Colonic mucosa (tissue), 4 donors: ENCODE data around the gene COL6A2. TPM values are rescaled to one million over a fixed set of nuclear protein-coding genes. Genes with fewer than 3 reads are reported as not detected.
A peak's percentile ranks its signal among the peaks of the same experiment; 100 is the strongest.
"Not testable (repeated sequence)": the region's sequence is repeated elsewhere in the genome, so short reads cannot be mapped to it uniquely, and the experiment has no call there.

Experiments
- DNase-seq: peaks from one replicate; pipeline ENCODE4 v3.0.0-alpha.2; 2020
- H3K27ac ChIP-seq: fragments of 200-600 bp; one replicate; pipeline ENCODE4 v1.8.0; 2021
- H3K27me3 ChIP-seq: fragments of 200-600 bp; one replicate; pipeline ENCODE4 v1.8.0; 2021
- H3K36me3 ChIP-seq: fragments of 200-600 bp; one replicate; pipeline ENCODE4 v1.8.0; 2021
- H3K4me1 ChIP-seq: fragments of 200-600 bp; one replicate; pipeline ENCODE4 v1.8.0; 2021; ENCODE audit warnings: mild to moderate bottlenecking
- H3K4me3 ChIP-seq: fragments of 200-600 bp; one replicate; pipeline ENCODE4 v1.8.0; 2021
- H3K9ac ChIP-seq, 2 donors: one replicate each; pipeline ENCODE4 v1.7.0; 2013; ENCODE audit warnings: control low read depth in 2 of 2, low read depth in 2 of 2, low read length in 2 of 2
- H3K9me3 ChIP-seq: fragments of 200-600 bp; one replicate; pipeline ENCODE4 v1.8.0; 2021
- intact Hi-C: fragments of 100-400 bp; cut with DNase I; formaldehyde crosslinking; loops from one replicate; pipeline ENCODE4 v1.14.1; 2022
- total RNA-seq, 2 donors: library from RNA; stranded (reverse); fragmentation: NEBNext Ultra II Directional in 1 of 2; extraction: Animal tissue kit (Norgen Biotek cat#: 25700) in 1 of 2; gene quantifications; one replicate each; pipeline ENCODE4 v1.2.1, GENCODE V29; 2021
- TF ChIP-seq, protein P1 (sequence below): fragments of 200-600 bp; IDR thresholded peaks from one replicate; pipeline ENCODE4 v1.8.0; 2022; ENCODE audit warnings: antibody characterized with exemption, mild to moderate bottlenecking
- donor health status: healthy.
- donor health status: DM: no; HTN: no; CAD: no.
- donor health status: DM: no; HTN: no; CAD: no.

Gene COL6A2
- total RNA-seq, 2 donors from 2014 or later, result 55.7 to 190 TPM

DNA sequence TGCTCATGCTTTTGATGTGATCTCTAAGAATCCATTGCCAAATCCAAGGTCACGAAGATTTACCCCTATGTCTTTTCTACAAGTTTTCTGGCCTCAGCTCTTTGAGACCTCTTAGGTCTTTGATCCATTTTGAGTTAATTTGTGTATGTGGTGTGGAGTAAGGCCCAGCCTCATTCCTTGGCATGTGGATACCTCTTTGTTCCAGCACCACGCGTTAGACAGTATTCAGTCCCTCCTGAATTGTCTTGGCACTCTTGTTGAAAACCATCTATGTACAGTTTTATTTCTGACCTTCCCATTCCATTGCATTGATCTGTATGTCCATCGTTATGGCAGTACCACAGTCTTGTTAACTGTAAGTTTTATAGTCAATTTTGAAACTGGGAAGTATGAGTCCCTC, 65.5 kb downstream of the COL6A2 start:
- TF ChIP-seq, protein P1, sequence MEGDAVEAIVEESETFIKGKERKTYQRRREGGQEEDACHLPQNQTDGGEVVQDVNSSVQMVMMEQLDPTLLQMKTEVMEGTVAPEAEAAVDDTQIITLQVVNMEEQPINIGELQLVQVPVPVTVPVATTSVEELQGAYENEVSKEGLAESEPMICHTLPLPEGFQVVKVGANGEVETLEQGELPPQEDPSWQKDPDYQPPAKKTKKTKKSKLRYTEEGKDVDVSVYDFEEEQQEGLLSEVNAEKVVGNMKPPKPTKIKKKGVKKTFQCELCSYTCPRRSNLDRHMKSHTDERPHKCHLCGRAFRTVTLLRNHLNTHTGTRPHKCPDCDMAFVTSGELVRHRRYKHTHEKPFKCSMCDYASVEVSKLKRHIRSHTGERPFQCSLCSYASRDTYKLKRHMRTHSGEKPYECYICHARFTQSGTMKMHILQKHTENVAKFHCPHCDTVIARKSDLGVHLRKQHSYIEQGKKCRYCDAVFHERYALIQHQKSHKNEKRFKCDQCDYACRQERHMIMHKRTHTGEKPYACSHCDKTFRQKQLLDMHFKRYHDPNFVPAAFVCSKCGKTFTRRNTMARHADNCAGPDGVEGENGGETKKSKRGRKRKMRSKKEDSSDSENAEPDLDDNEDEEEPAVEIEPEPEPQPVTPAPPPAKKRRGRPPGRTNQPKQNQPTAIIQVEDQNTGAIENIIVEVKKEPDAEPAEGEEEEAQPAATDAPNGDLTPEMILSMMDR, result no peak
- intact Hi-C loops, result no loop called here
- DNase-seq, result no peak
- Histone ChIP-seq H3K9me3 (no peaks in the 10 kb centered on the region), H3K27me3 (no peaks in the 10 kb centered on the region), H3K36me3 (no peaks in the 10 kb centered on the region), H3K9ac (no peak overlapping the region), H3K4me1 (no peaks in the 10 kb centered on the region), H3K4me3 (no peak overlapping the region), H3K27ac (no peak overlapping the region)

DNA sequence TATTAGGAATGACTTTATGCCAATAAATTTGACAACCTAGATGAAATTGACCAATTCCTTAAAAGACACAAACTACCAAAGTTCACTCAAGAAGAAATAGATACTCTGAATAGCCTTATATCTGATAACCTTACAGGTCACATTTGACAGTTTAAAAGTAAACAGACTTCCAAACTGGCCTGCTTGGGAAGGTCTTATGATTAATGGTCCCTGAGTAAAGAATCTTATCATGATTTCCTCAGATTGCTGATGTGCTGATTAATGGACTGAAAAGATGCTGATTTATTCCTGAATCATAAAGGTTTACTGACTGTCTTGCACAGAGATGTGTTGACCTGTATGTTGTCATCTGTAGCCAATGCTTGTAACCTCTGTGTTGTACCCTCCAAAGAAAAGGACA, 67.2 kb downstream of the COL6A2 start:
- H3K4me3 ChIP-seq, result no peak overlapping the region
- H3K27me3 ChIP-seq, result no peaks in the 10 kb centered on the region
- TF ChIP-seq, protein P1, result no peak
- intact Hi-C loops, result no loop called here
- no peaks in the 10 kb centered on the region for H3K36me3 ChIP-seq
- no peaks in the 10 kb centered on the region for H3K9me3 ChIP-seq
- H3K4me1 ChIP-seq, result no peaks in the 10 kb centered on the region
- H3K9ac ChIP-seq, result no peak overlapping the region
- DNase-seq, result no peak
- no peak overlapping the region for H3K27ac ChIP-seq

DNA sequence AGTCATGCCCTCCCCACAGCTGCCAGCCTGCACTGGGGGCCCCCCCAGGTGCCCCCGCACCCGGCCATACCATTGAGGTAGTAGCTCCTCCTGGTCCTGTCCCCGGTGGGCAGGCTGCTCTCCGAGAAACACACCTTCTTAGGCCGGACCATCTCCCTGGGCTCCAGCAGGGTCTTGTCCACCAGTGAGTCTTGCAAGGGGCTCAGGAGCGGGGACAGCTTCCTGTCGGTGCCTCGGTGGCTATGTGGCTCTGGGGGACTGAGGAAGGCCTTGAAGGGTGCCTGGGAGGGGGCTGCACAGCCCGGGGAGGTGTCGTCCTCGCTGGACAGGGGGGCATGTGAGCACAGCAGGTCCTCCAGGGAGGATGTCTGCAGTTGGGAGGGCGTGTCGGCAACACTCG, 70.3 kb downstream of the COL6A2 start:
- Histone ChIP-seq H3K9me3 (no peaks in the 10 kb centered on the region), H3K27me3 (no peaks in the 10 kb centered on the region), H3K27ac (no peak overlapping the region), H3K9ac (no peak overlapping the region), H3K36me3 (no peaks in the 10 kb centered on the region), H3K4me1 (no peaks in the 10 kb centered on the region), H3K4me3 (no peak overlapping the region)
- TF ChIP-seq, protein P1, result no peak
- peak; percentile 7 for DNase-seq
- intact Hi-C loops, result no loop called here

DNA sequence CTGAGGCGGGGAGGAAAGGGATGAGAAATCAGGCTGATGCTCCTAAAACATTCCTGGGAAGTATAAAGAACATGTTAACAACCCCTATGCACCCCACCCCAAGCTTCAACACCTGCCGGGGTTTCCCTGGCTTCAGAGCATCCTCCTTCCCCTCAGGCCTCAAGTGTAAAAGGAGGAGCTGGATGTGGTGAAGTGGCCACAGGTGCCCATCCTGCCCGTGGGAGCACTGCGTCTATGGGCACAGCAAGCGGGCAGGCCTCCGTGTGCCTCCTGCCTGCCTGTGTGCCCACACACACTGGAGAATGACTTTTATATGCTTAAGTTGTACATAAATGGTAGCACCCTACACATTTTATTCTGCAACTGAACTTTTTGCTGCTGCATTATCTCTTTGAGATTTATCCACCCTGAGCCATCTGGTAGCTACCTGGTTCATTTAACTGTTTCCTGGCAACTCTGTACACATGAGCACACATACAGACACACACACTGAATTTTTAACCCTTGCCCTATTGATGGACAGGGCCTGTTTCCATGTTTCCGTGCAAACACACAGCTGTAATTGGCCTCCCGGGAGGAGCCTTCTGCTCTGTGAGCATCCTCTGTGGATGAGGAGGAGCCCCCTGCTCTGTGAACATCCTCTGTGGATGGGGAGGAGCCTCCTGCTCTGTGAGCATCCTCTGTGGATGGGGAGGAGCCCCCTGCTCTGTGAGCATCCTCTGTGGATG, 70.9 kb downstream of the COL6A2 start:
- no peak overlapping the region for H3K27ac ChIP-seq
- no peaks in the 10 kb centered on the region for H3K36me3 ChIP-seq
- TF ChIP-seq, protein P1, result no peak
- no peaks in the 10 kb centered on the region for H3K9me3 ChIP-seq
- intact Hi-C loops, result no loop called here
- H3K27me3 ChIP-seq, result no peaks in the 10 kb centered on the region
- DNase-seq, result peak; percentile 7
- H3K9ac ChIP-seq, result no peak overlapping the region
- H3K4me3 ChIP-seq, result no peak overlapping the region
- no peaks in the 10 kb centered on the region for H3K4me1 ChIP-seq

GRCh38 chr21:46170436-46171193, 72.7 kb downstream of the COL6A2 start:
- H3K9me3 ChIP-seq, H3K27me3 ChIP-seq, H3K4me1 ChIP-seq, intact Hi-C loops, H3K36me3 ChIP-seq, DNase-seq, H3K9ac ChIP-seq, H3K27ac ChIP-seq, H3K4me3 ChIP-seq: not testable (repeated sequence)

DNA sequence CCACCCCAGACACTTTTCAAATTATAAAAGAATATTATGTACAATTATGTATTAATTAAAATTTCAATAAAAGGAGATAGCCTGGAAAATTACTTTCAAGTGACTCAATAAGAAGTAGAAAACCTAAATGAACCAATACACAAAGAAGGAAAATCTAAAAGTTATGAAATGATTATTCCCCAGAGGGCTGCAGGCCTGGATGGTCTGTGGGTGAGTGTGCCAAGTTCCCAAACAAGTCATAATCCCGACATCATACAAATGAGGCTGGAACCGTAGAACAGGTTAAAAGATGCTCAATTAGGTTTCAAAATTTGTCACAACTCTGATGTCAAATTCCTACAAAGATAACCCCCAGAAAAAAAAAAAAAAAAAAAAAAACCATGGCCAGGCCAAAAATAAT, 73.7 kb downstream of the COL6A2 start:
- Histone ChIP-seq H3K36me3 (no peaks in the 10 kb centered on the region), H3K9ac (no peak overlapping the region), H3K4me3 (no peak overlapping the region), H3K27me3 (no peaks in the 10 kb centered on the region), H3K27ac (no peak overlapping the region), H3K4me1 (no peaks in the 10 kb centered on the region), H3K9me3 (no peaks in the 10 kb centered on the region)
- intact Hi-C loops, result no loop called here
- no peak for DNase-seq
- TF ChIP-seq, protein P1, result no peak
